Left ventricle myocardium superior (tissue), 1 donor: ENCODE measurements around the gene TOX2. TPM values are rescaled to one million over a fixed set of nuclear protein-coding genes. Genes with fewer than 3 reads are reported as not detected.
A peak's percentile ranks its signal among the peaks of the same experiment; 100 is the strongest.

Experiments
- ATAC-seq: fragments of 200-7000 bp; cut with Tn5 transposase; one replicate; pipeline ENCODE4 v1.9.1; 2020; ENCODE audit warnings: mild to moderate bottlenecking, moderate library complexity
- DNase-seq: peaks from one replicate; pipeline ENCODE4 v3.0.0-alpha.2; 2020
- intact Hi-C: fragments of 100-400 bp; cut with micrococcal nuclease; formaldehyde crosslinking; loops from one replicate; pipeline ENCODE4 v1.11.0; 2022
- total RNA-seq: library from RNA; stranded (reverse); fragmentation: NEBNext Ultra II Directional; extraction: Animal tissue kit (Norgen Biotek cat#: 25700); gene quantifications from one replicate; pipeline ENCODE4 v1.2.1, GENCODE V29; 2021
- donor health status: DM: no; HTN: yes; CAD: no; lungs with severe emphysema.

TOX2 gene
- total RNA-seq, 1 donor from 2014 or later, result 0.47 TPM

GRCh38 chr20:44075950-44076232 is 161.2 kb downstream of the TOX2 start:
- intact Hi-C loops, result no loop called here
- ATAC-seq, result no peak
- no peak for DNase-seq

- intact Hi-C loops, result no loop called here
- DNase-seq, result no peak
- ATAC-seq, result no peak
These were observed 164.6 kb downstream of the TOX2 start for GRCh38 chr20:44079291-44079690.

- DNase-seq (no peak), ATAC-seq (no peak)
- intact Hi-C loops, result loop anchor here (2.0 kb wide), 1 partner anchor 329 kb away; no protein-coding TSS in a partner anchor
These were observed 165.4 kb downstream of the TOX2 start for GRCh38 chr20:44080064-44080463.

- DNase-seq (peak; percentile 67), ATAC-seq (peak; percentile 78)
- intact Hi-C loops, result loop anchor here (2.0 kb wide), 1 partner anchor 330 kb away; no protein-coding TSS in a partner anchor
These were observed 166.1 kb downstream of the TOX2 start for GRCh38 chr20:44080646-44081267.

GRCh38 chr20:44081476-44081875 is 166.8 kb downstream of the TOX2 start:
- intact Hi-C loops, result loop anchor here (2.0 kb wide), 1 partner anchor 331 kb away; no protein-coding TSS in a partner anchor
- ATAC-seq, result no peak
- DNase-seq, result no peak

GRCh38 chr20:44081888-44082287 is 167.2 kb downstream of the TOX2 start:
- ATAC-seq (no peak), DNase-seq (no peak)
- intact Hi-C loops, result loop anchor here (2.0 kb wide), 1 partner anchor 331 kb away; no protein-coding TSS in a partner anchor

GRCh38 chr20:44083220-44083933 is 168.7 kb downstream of the TOX2 start:
- peak; percentile 81 for DNase-seq
- intact Hi-C loops, result no loop called here
- ATAC-seq, result peak; percentile 85

- intact Hi-C loops, result no loop called here
- no peak for ATAC-seq
These were observed 169.8 kb downstream of the TOX2 start for GRCh38 chr20:44084439-44084838.

GRCh38 chr20:44084891-44085290 is 170.2 kb downstream of the TOX2 start:
- no peak for DNase-seq
- no peak for ATAC-seq
- intact Hi-C loops, result no loop called here

More at GRCh38 chr20:44084439-44084838, 169.8 kb downstream of the TOX2 start:
- no peak for DNase-seq

GRCh38 chr20:44085616-44086434 is 171.2 kb downstream of the TOX2 start:
- DNase-seq (no peak), ATAC-seq (no peak)
- intact Hi-C loops, result no loop called here

GRCh38 chr20:44087051-44087856 is 172.6 kb downstream of the TOX2 start:
- no peak for DNase-seq
- intact Hi-C loops, result no loop called here
- peak; percentile 3 for ATAC-seq

- intact Hi-C loops, result no loop called here
- DNase-seq, result no peak
- ATAC-seq, result no peak
These were observed 173.1 kb downstream of the TOX2 start for GRCh38 chr20:44087857-44088120.

- DNase-seq (no peak), ATAC-seq (no peak)
- intact Hi-C loops, result no loop called here
These were observed 175.5 kb downstream of the TOX2 start for GRCh38 chr20:44089987-44090674.

GRCh38 chr20:44091026-44091425 is 176.4 kb downstream of the TOX2 start:
- intact Hi-C loops, result no loop called here
- no peak for ATAC-seq
- DNase-seq, result no peak

- DNase-seq, result no peak
- intact Hi-C loops, result no loop called here
- ATAC-seq, result no peak
These were observed 178.0 kb downstream of the TOX2 start for GRCh38 chr20:44092551-44093248.

- intact Hi-C loops, result no loop called here
- ATAC-seq, result no peak
These were observed 178.6 kb downstream of the TOX2 start for GRCh38 chr20:44093249-44093582.

GRCh38 chr20:44095831-44096230 is 181.2 kb downstream of the TOX2 start:
- intact Hi-C loops, result no loop called here
- DNase-seq, result no peak
- no peak for ATAC-seq

More at GRCh38 chr20:44093249-44093582, 178.6 kb downstream of the TOX2 start:
- DNase-seq, result no peak

- DNase-seq, result no peak
- intact Hi-C loops, result no loop called here
- peak; percentile 59 for ATAC-seq
These were observed 183.0 kb downstream of the TOX2 start for GRCh38 chr20:44097521-44098255.
